T47D (cell line): Measurements from ENCODE around the gene TEX44.

ENCODE experiments used
- DNase-seq, 2 experiments: peaks; one replicate each; pipeline versions ENCODE4 v3.0.0 to v3.0.0-alpha.2; 2011 to 2012; ENCODE audit warnings: low read depth in 1 of 2, low spot score in 1 of 2
- JUND ChIP-seq: IDR thresholded peaks from 2 replicates; pipeline ENCODE4 v1.6.1; 2012; ENCODE audit warnings: low read depth
- in situ Hi-C: cut with HindIII; loops from 2 replicates; pipeline ENCODE4 v1.10.0; 2016; ENCODE audit warnings: low sequenced_read_pairs, low pct_unique_long_range_greater_than_20kb

Gene TEX44

DNA sequence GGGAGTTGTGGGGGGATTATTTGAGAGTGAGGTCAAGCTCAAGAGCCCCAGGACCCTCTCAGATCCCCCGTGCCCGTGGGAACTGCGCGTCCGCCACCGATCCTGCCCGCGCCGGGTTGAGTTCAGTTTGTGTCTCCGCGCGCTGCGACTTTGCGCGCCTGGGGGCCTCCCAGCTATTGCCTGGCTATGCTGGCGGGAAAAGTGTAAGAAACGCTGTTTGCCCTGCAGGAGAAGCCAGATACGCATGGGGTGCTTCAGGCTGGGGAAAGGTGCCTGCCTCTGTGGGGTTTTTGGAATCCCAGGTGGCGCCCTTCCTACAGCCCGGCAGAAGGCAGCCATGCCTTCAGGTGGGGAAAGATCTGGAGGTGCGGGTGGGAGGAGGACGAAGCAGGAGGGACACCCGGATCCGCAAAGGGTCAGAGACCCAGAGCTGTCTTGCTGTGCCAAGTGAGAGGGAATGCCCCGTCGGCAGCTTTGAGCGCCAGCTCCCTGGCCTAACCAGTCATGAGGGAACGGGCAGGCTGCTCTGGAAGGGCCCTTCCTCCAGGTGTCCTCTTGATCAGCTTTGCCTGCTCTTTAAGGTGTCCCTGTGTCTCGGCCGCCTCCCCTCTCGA lies 22.5 kb downstream of the TEX44 start:
- in situ Hi-C loops, result no loop called here

GRCh38 chr2:231616296-231616695 lies 23.6 kb downstream of the TEX44 start:
- no peak for DNase-seq
- in situ Hi-C loops, result no loop called here

More for the DNA sequence above, 22.5 kb downstream of the TEX44 start:
- peak in 1 of 2 experiments; percentile 38 for DNase-seq
- no peak for TF ChIP-seq JUND

DNA sequence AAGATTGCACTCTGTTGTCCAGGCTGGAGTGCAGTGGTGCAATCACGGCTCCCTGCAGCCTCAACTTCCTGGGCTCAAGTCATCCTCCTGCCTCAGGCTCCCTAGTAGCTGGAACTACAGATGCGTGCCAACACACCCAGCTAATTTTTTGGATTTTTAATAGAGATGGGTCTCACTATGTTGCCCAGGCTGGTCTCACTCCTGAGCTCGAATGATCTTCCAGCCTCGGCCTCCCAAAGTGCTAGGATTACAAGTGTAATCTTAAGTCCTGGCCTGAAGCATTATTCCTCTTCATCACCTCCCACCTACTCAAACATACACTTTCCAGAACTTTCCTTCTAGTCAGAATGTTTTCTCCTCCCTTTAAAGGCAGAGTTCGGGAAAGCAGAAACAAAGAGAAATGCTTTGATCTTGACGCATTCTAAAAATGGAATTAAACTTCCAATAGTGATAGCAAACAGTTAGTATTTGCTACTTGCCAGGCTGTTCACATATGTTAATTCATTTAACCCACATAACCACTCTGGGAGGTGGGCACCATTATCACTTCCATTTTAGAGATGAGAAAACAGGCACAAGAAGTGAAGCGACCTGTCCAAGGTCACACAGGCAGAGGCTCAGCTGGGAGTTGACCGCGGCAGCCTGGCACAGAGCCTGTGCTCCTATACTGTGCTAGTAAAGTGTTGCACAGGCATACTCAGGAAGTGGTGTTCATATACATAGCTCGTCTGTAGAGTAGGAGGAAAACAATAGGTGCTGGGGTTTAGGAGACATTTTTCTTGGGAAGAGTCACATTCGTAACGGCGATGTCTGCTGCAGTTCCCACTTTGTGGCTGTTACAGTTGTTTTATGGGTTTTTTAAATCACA lies 24.6 kb downstream of the TEX44 start:
- DNase-seq, result peak in 1 of 2 experiments; percentile 27
- in situ Hi-C loops, result no loop called here

More at GRCh38 chr2:231616296-231616695, 23.6 kb downstream of the TEX44 start:
- no peak for TF ChIP-seq JUND

GRCh38 chr2:231621051-231621879 lies 28.6 kb downstream of the TEX44 start:
- in situ Hi-C loops, result no loop called here
- no peak for TF ChIP-seq JUND
- DNase-seq, result peak in 1 of 2 experiments; percentile 73

More for the DNA sequence above, 24.6 kb downstream of the TEX44 start:
- TF ChIP-seq JUND, result no peak

DNA sequence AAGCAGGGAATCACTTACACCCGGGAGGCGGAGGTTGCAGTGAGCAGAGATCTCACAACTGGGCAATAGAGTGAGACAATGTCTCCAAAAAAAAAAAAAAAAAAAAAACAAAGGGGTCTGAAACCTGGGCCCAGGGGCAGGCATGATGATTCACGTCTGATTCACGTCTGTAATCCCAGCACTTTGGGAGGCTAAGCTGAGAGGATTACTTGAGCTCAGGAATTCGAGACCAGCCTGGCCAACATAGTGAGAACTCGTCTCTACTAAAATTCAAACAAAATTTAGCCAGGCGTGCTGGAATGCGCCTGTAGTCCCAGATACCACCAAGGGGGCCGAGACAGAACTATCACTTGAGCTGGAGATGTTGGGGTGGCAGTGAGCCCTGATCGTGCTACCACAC lies 30.3 kb downstream of the TEX44 start:
- in situ Hi-C loops, result no loop called here
- no peak for DNase-seq
- no peak for TF ChIP-seq JUND

DNA sequence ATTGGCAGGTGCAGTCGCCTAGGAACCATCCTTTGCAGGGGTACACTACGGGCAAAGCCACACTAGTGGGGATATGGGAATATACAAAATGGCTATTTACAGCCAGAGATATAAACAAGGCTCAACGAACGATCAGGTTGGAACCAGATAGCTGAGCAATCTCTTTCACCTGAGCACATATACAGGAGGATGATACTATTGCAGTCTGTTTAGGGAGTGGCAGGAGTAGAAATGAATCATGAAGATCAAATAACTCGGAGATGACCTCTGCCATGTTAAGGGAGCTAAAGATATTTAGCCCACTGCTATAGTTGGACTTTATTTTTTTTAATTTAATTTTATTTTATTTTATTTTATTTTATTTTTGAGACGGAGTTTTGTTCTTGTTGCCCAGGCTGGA lies 33.8 kb downstream of the TEX44 start:
- no peak for DNase-seq
- in situ Hi-C loops, result no loop called here
- TF ChIP-seq JUND, result no peak

- no peak for DNase-seq
- in situ Hi-C loops, result no loop called here
- TF ChIP-seq JUND, result no peak
These were observed 34.9 kb downstream of the TEX44 start for GRCh38 chr2:231627384-231628120.

GRCh38 chr2:231632559-231633142 lies 40.0 kb downstream of the TEX44 start:
- DNase-seq, result no peak
- in situ Hi-C loops, result no loop called here
- no peak for TF ChIP-seq JUND

DNA sequence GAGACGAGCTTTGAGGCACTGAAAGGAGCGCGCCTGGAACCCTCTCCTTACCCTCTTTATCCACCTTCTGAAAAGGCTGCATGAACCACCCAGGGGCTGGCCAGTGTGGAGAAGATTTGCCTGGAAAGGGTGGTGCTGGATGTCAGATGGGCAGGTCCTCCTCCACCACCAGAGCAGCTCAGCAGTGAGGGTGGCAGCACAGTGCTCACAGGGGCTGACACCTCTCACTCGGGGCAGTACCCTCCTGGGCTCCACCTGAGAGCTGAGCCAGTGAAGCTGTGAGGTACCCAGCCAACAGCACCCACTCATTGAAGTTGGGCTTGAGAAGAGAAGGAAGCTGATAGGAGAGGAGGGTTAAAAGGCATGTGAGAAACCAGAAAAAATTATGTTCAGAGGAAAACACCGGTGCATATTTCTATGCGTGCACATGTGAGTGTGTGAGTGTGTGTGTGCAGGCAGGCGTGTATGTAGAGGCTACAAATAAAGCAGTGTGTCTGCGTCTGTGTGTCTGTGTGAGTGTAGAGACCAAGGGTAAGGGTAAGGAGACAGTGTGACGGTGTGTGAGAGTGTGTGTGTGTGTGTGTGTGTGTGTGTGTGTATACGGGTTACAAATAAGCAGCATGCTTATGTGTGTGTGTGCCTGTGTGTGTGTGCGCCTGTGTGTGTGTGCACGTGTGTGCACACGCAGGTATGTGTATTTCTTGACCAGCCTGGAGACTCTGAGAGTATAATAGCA lies 40.7 kb downstream of the TEX44 start:
- in situ Hi-C loops, result no loop called here
- no peak for TF ChIP-seq JUND
- DNase-seq, result no peak

DNA sequence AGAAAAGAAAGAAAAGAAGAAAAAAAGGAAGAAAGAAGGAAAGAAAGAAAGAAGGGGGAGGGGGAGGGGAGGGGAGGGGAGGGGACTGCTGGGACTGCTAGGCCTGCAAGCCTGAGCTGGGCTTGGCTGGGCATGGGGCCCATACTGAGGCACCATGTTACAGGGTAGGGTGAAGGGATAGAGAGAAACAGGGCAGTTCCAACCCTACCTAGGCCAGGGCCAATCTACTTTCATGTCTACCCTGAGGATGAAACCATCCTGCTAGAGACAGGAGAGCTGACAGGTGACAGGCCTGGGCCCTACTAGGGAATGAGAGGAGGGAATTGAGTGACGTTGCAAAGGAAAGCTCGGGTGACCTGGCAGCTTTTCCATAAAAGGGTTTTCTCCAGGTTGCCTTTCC lies 41.7 kb downstream of the TEX44 start:
- DNase-seq, result no peak
- no peak for TF ChIP-seq JUND
- in situ Hi-C loops, result no loop called here
